Loucy (cell line): ENCODE results near the gene CBLC.

Source experiments
- EZH2phosphoT487 ChIP-seq: fragments of 200-600 bp; IDR thresholded peaks from 2 replicates; pipeline ENCODE4 v1.6.1; 2018; ENCODE audit warnings: antibody characterized with exemption, mild to moderate bottlenecking, moderate library complexity, borderline replicate concordance
- TF ChIP-seq, protein P1 (sequence below): fragments of 200-600 bp; sonication (generic); conservative IDR thresholded peaks from 2 replicates; pipeline ENCODE4 v1.5.1; 2014; ENCODE audit warnings: mild to moderate bottlenecking, antibody characterized with exemption, low read length

DNA sequence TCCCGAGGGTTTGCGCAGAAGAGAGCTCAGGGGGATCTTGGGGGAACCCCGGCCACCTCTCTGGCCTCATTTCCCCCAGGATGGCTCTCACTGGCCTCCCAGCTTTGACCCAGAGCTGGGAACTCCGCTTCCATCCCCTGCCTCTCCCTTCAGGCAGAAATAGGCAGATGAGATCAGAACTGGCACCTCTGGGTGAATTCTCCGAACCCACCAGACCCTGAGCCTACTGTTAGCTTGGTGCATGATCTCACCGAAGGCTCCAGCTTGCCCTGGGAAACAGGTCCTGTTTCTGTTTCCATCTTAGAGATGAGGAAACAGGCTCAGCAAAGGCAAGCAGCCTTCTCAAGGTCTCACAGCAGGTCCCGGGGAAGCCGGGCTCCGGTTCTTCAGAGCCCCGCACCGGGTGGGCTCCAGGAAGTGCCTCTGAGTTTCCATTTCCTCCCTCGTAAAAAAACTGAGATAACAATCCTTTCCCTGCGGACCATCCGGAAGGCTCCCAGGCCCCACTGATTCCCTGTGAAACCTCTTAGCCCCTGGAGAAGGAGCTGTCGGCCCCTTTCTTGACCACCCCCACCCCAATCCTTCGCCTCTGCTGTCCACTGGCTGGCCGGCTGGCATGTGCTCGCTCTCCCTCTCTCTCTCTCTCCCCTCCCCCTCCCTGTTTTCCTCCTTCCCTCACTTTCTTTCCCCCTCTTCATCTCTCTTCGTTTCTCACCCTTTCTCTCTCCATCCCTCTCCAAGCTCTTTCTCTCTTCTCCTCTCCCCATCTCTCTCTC, 70.5 kb downstream of the CBLC start:
- TF ChIP-seq, protein P1, sequence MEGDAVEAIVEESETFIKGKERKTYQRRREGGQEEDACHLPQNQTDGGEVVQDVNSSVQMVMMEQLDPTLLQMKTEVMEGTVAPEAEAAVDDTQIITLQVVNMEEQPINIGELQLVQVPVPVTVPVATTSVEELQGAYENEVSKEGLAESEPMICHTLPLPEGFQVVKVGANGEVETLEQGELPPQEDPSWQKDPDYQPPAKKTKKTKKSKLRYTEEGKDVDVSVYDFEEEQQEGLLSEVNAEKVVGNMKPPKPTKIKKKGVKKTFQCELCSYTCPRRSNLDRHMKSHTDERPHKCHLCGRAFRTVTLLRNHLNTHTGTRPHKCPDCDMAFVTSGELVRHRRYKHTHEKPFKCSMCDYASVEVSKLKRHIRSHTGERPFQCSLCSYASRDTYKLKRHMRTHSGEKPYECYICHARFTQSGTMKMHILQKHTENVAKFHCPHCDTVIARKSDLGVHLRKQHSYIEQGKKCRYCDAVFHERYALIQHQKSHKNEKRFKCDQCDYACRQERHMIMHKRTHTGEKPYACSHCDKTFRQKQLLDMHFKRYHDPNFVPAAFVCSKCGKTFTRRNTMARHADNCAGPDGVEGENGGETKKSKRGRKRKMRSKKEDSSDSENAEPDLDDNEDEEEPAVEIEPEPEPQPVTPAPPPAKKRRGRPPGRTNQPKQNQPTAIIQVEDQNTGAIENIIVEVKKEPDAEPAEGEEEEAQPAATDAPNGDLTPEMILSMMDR = no peak
- TF ChIP-seq EZH2phosphoT487 = no peak
